Liver (tissue), 9 donors: Measurements from ENCODE around the gene ZMPSTE24. TPM values are rescaled to one million over a fixed set of nuclear protein-coding genes. Genes with fewer than 3 reads are reported as not detected.

Experiments used
- DNase-seq: peaks from one replicate; pipeline ENCODE4 v3.0.0-alpha.2; 2017; ENCODE audit warnings: low spot score
- H3K27ac ChIP-seq, 2 donors: one replicate each; pipeline ENCODE4 v1.7.0; 2013; ENCODE audit warnings: inconsistent platforms in 2 of 2, low read length in 2 of 2, control low read depth in 1 of 2, low read depth in 1 of 2, mild to moderate bottlenecking in 1 of 2
- H3K27me3 ChIP-seq, 4 donors: one replicate each; pipeline versions ENCODE4 v1.6.1 to v1.7.0; 2013; ENCODE audit warnings: low read length in 3 of 4, inconsistent platforms in 1 of 4, mild to moderate bottlenecking in 1 of 4, moderate library complexity in 1 of 4; ENCODE audit not compliant: control insufficient read depth in 4 of 4, insufficient read depth in 4 of 4
- H3K36me3 ChIP-seq, 4 donors: one replicate each; pipeline versions ENCODE4 v1.6.1 to v1.7.0; 2013; ENCODE audit warnings: low read length in 3 of 4, mild to moderate bottlenecking in 3 of 4, low read depth in 1 of 4, moderate library complexity in 1 of 4; ENCODE audit not compliant: control insufficient read depth in 4 of 4, insufficient read depth in 3 of 4
- H3K4me1 ChIP-seq, 4 donors: one replicate each; pipeline versions ENCODE4 v1.6.1 to v1.7.0; 2013; ENCODE audit warnings: low read length in 3 of 4, mild to moderate bottlenecking in 3 of 4, moderate library complexity in 1 of 4; ENCODE audit not compliant: control insufficient read depth in 4 of 4, insufficient read depth in 4 of 4
- H3K4me3 ChIP-seq, 3 donors: one replicate each; pipeline versions ENCODE4 v1.6.1 to v1.7.0; 2013; ENCODE audit warnings: low read length in 3 of 3, control low read depth in 1 of 3, low read depth in 1 of 3, mild to moderate bottlenecking in 1 of 3
- H3K9ac ChIP-seq, 2 donors: one replicate each; pipeline ENCODE4 v1.7.0; 2013; ENCODE audit warnings: low read length in 2 of 2, mild to moderate bottlenecking in 2 of 2, moderate library complexity in 2 of 2, control low read depth in 1 of 2, low read depth in 1 of 2
- H3K9me3 ChIP-seq, 4 donors: one replicate each; pipeline versions ENCODE4 v1.6.1 to v1.7.0; 2013; ENCODE audit warnings: low read length in 3 of 4; ENCODE audit not compliant: control insufficient read depth in 4 of 4
- ATF3 ChIP-seq: IDR thresholded peaks from 2 replicates; pipeline ENCODE4 v1.6.1; 2016; ENCODE audit warnings: antibody characterized with exemption
- EGR1 ChIP-seq, 2 donors: IDR thresholded peaks; 2 replicates each; pipeline ENCODE4 v1.6.1; 2016 to 2018; ENCODE audit warnings: antibody characterized with exemption in 2 of 2, low read depth in 2 of 2
- FOXA1 ChIP-seq: IDR thresholded peaks from 2 replicates; pipeline ENCODE4 v1.6.1; 2016; ENCODE audit warnings: antibody characterized with exemption
- FOXA2 ChIP-seq: IDR thresholded peaks from 2 replicates; pipeline ENCODE4 v1.6.1; 2016; ENCODE audit warnings: antibody characterized with exemption
- GABPA ChIP-seq, 2 donors: IDR thresholded peaks in 1 of 2; conservative IDR thresholded peaks in 1 of 2; 2 replicates each; pipeline ENCODE4 v1.6.1; 2016; ENCODE audit warnings: antibody characterized with exemption in 2 of 2, mild to moderate bottlenecking in 1 of 2, moderate library complexity in 1 of 2
- HNF4A ChIP-seq, 2 donors: conservative IDR thresholded peaks; 2 replicates each; pipeline ENCODE4 v1.6.1; 2016; ENCODE audit warnings: antibody characterized with exemption in 2 of 2, mild to moderate bottlenecking in 2 of 2
- HNF4G ChIP-seq: IDR thresholded peaks from 2 replicates; pipeline ENCODE4 v1.6.1; 2016; ENCODE audit warnings: antibody characterized with exemption
- JUND ChIP-seq, 2 donors: IDR thresholded peaks; 2 replicates each; pipeline ENCODE4 v1.6.1; 2016; ENCODE audit warnings: antibody characterized with exemption in 2 of 2
- MAX ChIP-seq: IDR thresholded peaks from 2 replicates; pipeline ENCODE4 v1.6.1; 2016; ENCODE audit warnings: antibody characterized with exemption
- NR2F2 ChIP-seq: IDR thresholded peaks from 2 replicates; pipeline ENCODE4 v1.6.1; 2016; ENCODE audit warnings: antibody characterized with exemption
- RAD21 ChIP-seq, 2 donors: IDR thresholded peaks; 2 replicates each; pipeline ENCODE4 v1.6.1; 2016; ENCODE audit warnings: antibody characterized with exemption in 2 of 2, mild to moderate bottlenecking in 2 of 2
- REST ChIP-seq: IDR thresholded peaks from 2 replicates; pipeline ENCODE4 v1.6.1; 2016; ENCODE audit warnings: antibody characterized with exemption, mild to moderate bottlenecking
- YY1 ChIP-seq: IDR thresholded peaks from 2 replicates; pipeline ENCODE4 v1.6.1; 2016; ENCODE audit warnings: antibody characterized with exemption, mild to moderate bottlenecking
- ZBTB33 ChIP-seq: IDR thresholded peaks from 2 replicates; pipeline ENCODE4 v1.6.1; 2016; ENCODE audit warnings: antibody characterized with exemption
- WGBS: extraction: QIAGEN DNeasy Blood & Tissue Kit; methylation state at CpG from one replicate; pipeline ENCODE4 v1.1.7; 2013; 5-methylcytosine and 5-hydroxymethylcytosine counted together
- polyA plus RNA-seq, 2 donors: library from polyadenylated mRNA; stranded (reverse) in 1 of 2; unstranded in 1 of 2; fragments of 200-250 nt in 1 of 2; fragments of >200 nt in 1 of 2; fragmentation: Nextera tagmentation in 1 of 2; extraction: Ambion mirVana in 1 of 2; gene quantifications; one replicate each; pipeline versions ENCODE4 v1.2.1 to v1.2.3, GENCODE V29; 2013 to 2015
- total RNA-seq, 2 donors: library from RNA; depleted of rRNA; stranded (reverse); fragments of >200 nt; gene quantifications; one replicate each; pipeline ENCODE4 v1.2.3, GENCODE V29; 2014
- donor health status: healthy.
- donor health status: healthy.
- donor health status: healthy.
- donor health status: healthy.
- donor health status: healthy.

The ZMPSTE24 gene
- total and polyA plus RNA-seq, 4 donors: 17.3 to 40.1 (median 22.6) TPM

GRCh38 chr1:40302475-40302874 lies 44.4 kb downstream of the ZMPSTE24 start:
- Histone ChIP-seq H3K4me3 (no peak overlapping the region), H3K9me3 (no peaks in the 10 kb centered on the region)

GRCh38 chr1:40303051-40303771 lies 45.2 kb downstream of the ZMPSTE24 start:
- Histone ChIP-seq H3K27me3 (no peaks in the 10 kb centered on the region), H3K36me3 (no peaks in the 10 kb centered on the region), H3K27ac (no peak overlapping the region), H3K9ac (no peak overlapping the region), H3K9me3 (no peaks in the 10 kb centered on the region), H3K4me1 (no peaks in the 10 kb centered on the region), H3K4me3 (no peak overlapping the region)
- no peak for TF ChIP-seq ZBTB33
- WGBS: 83% methylated on average over 38 of the region's 38 CpGs
- DNase-seq: no peak

More at GRCh38 chr1:40302475-40302874, 44.4 kb downstream of the ZMPSTE24 start:
- Histone ChIP-seq H3K27me3 (no peaks in the 10 kb centered on the region), H3K9ac (no peak overlapping the region), H3K27ac (no peak overlapping the region), H3K36me3 (no peaks in the 10 kb centered on the region), H3K4me1 (no peaks in the 10 kb centered on the region)
- TF ChIP-seq GABPA (IDR thresholded peaks at IDR 0.05 in 1 of 2, conservative IDR thresholded peaks at IDR 0.05 in 1 of 2): no peak
- no peak for TF ChIP-seq HNF4G
- no peak for TF ChIP-seq MAX
- no peak for TF ChIP-seq EGR1 (IDR thresholded peaks at IDR 0.05; ENCODE audit: low read depth in 2 of 2)
- no peak for TF ChIP-seq FOXA2
- no peak for TF ChIP-seq FOXA1
- TF ChIP-seq JUND (IDR thresholded peaks at IDR 0.05): no peak
- no peak for TF ChIP-seq YY1
- no peak for TF ChIP-seq NR2F2
- TF ChIP-seq ATF3: no peak
- TF ChIP-seq REST: no peak
- no peak for TF ChIP-seq RAD21 (IDR thresholded peaks at IDR 0.05)
- no peak for TF ChIP-seq HNF4A (conservative IDR thresholded peaks at IDR 0.05)
- DNase-seq: no peak
- WGBS: 93% methylated on average over 13 of the region's 13 CpGs
